Hepatocyte (in vitro differentiated cells): ENCODE data around the gene VAV1.

Experiments
- CTCF ChIP-seq: fragments of 200-600 bp; sonication (generic); IDR thresholded peaks from 2 replicates; pipeline ENCODE4 v1.5.1; 2016; ENCODE audit warnings: antibody characterized with exemption, mild to moderate bottlenecking; ENCODE audit not compliant: poor library complexity
- EZH2phosphoT487 ChIP-seq: fragments of 200-600 bp; sonication (generic); IDR thresholded peaks from one replicate; pipeline ENCODE4 v1.6.1; 2018; ENCODE audit warnings: antibody characterized with exemption, mild to moderate bottlenecking, low read depth, moderate library complexity; ENCODE audit not compliant: unreplicated experiment, severe bottlenecking

DNA sequence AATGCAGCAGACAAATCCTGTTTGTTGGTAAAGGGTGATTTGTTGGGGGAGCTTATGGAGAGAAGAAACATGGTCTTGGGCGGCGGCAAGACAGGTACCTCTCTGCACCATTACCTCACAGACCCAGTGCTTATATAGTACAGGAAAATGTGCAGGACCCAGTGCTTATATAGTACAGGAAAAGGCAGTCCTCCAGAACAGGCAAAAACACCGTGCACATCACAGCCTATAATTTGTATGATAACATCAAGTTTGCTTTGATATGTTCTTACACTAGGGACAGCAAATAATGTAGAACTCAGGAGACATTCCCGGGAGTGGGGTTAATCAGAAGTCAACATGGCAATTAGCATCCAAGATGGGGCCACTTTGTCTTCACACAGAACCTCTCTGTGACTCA is 20.9 kb downstream of the VAV1 start:
- no peak for TF ChIP-seq CTCF
- TF ChIP-seq EZH2phosphoT487: no peak
